H9 (cell line): ENCODE measurements around the gene S100A6. TPM values are rescaled to one million over a fixed set of nuclear protein-coding genes. Genes with fewer than 3 reads are reported as not detected.

ENCODE experiments used
- DNase-seq: peaks from one replicate; pipeline ENCODE4 v3.0.0-alpha.2; 2017
- H2AFZ ChIP-seq: one replicate; pipeline ENCODE4 v1.6.1; 2013; ENCODE audit warnings: mild to moderate bottlenecking, low read length, control low read depth, moderate library complexity
- H2AK5ac ChIP-seq: 2 replicates; pipeline ENCODE4 v1.6.1; 2013; ENCODE audit warnings: low read length, control low read depth, mixed read lengths; ENCODE audit not compliant: insufficient read length
- H2BK120ac ChIP-seq: one replicate; pipeline ENCODE4 v1.6.1; 2013; ENCODE audit warnings: low read depth, mild to moderate bottlenecking, low read length, control low read depth, inconsistent platforms; ENCODE audit not compliant: poor library complexity, severe bottlenecking
- H2BK12ac ChIP-seq: 2 replicates; pipeline ENCODE4 v1.6.1; 2013; ENCODE audit warnings: low read length, control low read depth, mixed read lengths, low read depth; ENCODE audit not compliant: insufficient read length
- H2BK15ac ChIP-seq: 2 replicates; pipeline ENCODE4 v1.6.1; 2013; ENCODE audit warnings: low read depth, low read length, control low read depth
- H2BK20ac ChIP-seq: one replicate; pipeline ENCODE4 v1.6.1; 2013; ENCODE audit warnings: low read depth, mild to moderate bottlenecking, low read length, control low read depth, inconsistent platforms; ENCODE audit not compliant: poor library complexity, severe bottlenecking
- H2BK5ac ChIP-seq: 2 replicates; pipeline ENCODE4 v1.6.1; 2013; ENCODE audit warnings: low read length, control low read depth, mixed read lengths; ENCODE audit not compliant: insufficient read length
- H3K14ac ChIP-seq: 2 replicates; pipeline ENCODE4 v1.6.1; 2013; ENCODE audit warnings: low read length, control low read depth; ENCODE audit not compliant: insufficient read depth
- H3K18ac ChIP-seq: 2 replicates; pipeline ENCODE4 v1.6.1; 2013; ENCODE audit warnings: low read depth, mild to moderate bottlenecking, mixed read lengths, low read length, control low read depth; ENCODE audit not compliant: insufficient read length
- H3K23ac ChIP-seq: 2 replicates; pipeline ENCODE4 v1.6.1; 2013; ENCODE audit warnings: low read length, control low read depth, mixed read lengths, low read depth; ENCODE audit not compliant: insufficient read length
- H3K23me2 ChIP-seq: 2 replicates; pipeline ENCODE4 v1.6.1; 2013; ENCODE audit warnings: low read depth, mild to moderate bottlenecking, mixed read lengths, low read length, control low read depth; ENCODE audit not compliant: insufficient read length, poor library complexity, severe bottlenecking
- H3K27ac ChIP-seq: 2 replicates; pipeline ENCODE4 v1.5.1; 2013; ENCODE audit warnings: low read length, control low read depth, mixed read lengths, low read depth; ENCODE audit not compliant: insufficient read length
- H3K27me3 ChIP-seq: 2 replicates; pipeline ENCODE4 v1.6.1; 2013; ENCODE audit warnings: low read length, control low read depth, inconsistent platforms; ENCODE audit not compliant: insufficient read depth
- H3K4ac ChIP-seq: 2 replicates; pipeline ENCODE4 v1.6.1; 2013; ENCODE audit warnings: low read depth, mild to moderate bottlenecking, control low read depth, inconsistent platforms, low read length, moderate library complexity
- H3K4me1 ChIP-seq: 2 replicates; pipeline ENCODE4 v1.6.1; 2013; ENCODE audit warnings: low read length, control low read depth, inconsistent platforms; ENCODE audit not compliant: insufficient read depth
- H3K4me2 ChIP-seq: 2 replicates; pipeline ENCODE4 v1.6.1; 2013; ENCODE audit warnings: low read length, control low read depth, mixed read lengths; ENCODE audit not compliant: insufficient read length, insufficient read depth
- H3K56ac ChIP-seq: 2 replicates; pipeline ENCODE4 v1.6.1; 2013; ENCODE audit warnings: low read depth, mild to moderate bottlenecking, mixed read lengths, low read length, control low read depth; ENCODE audit not compliant: insufficient read length
- H3K79me1 ChIP-seq: 2 replicates; pipeline ENCODE4 v1.6.1; 2013; ENCODE audit warnings: low read depth, mild to moderate bottlenecking, moderate library complexity, low read length, control low read depth, inconsistent platforms; ENCODE audit not compliant: insufficient read depth, poor library complexity, severe bottlenecking
- H3K79me2 ChIP-seq: 2 replicates; pipeline ENCODE4 v1.6.1; 2013; ENCODE audit warnings: low read length, control low read depth, inconsistent platforms; ENCODE audit not compliant: insufficient read depth
- H3K9ac ChIP-seq: 2 replicates; pipeline ENCODE4 v1.6.1; 2013; ENCODE audit warnings: low read length, control low read depth, mixed read lengths; ENCODE audit not compliant: insufficient read length; ENCODE audit errors: extremely low read depth
- H3K9me3 ChIP-seq: one replicate; pipeline ENCODE4 v1.6.1; 2013; ENCODE audit warnings: low read depth, low read length, inconsistent platforms; ENCODE audit not compliant: control insufficient read depth
- H3T11ph ChIP-seq: one replicate; pipeline ENCODE4 v1.6.1; 2013; ENCODE audit warnings: mild to moderate bottlenecking, low read length, control low read depth, inconsistent platforms
- H4K20me1 ChIP-seq: one replicate; pipeline ENCODE4 v1.6.1; 2013; ENCODE audit not compliant: control insufficient read depth, insufficient read length, insufficient read depth
- H4K5ac ChIP-seq: 2 replicates; pipeline ENCODE4 v1.6.1; 2013; ENCODE audit warnings: low read depth, mild to moderate bottlenecking, mixed read lengths, low read length, control low read depth; ENCODE audit not compliant: insufficient read length
- H4K8ac ChIP-seq: replicated peaks from 2 replicates; pipeline ENCODE4 v1.6.1; 2013; ENCODE audit warnings: low read length, control low read depth, mixed read lengths, low read depth; ENCODE audit not compliant: insufficient read length
- H4K91ac ChIP-seq: 2 replicates; pipeline ENCODE4 v1.6.1; 2013; ENCODE audit warnings: low read depth, mild to moderate bottlenecking, moderate library complexity, mixed read lengths, low read length, control low read depth; ENCODE audit not compliant: insufficient read length
- H3K27ac Mint-ChIP-seq, 3 experiments: 2 replicates in 2 of 3; 3 replicates in 1 of 3; pipeline ENCODE4 v1.8.0; 2020 to 2021; ENCODE audit warnings: mixed read lengths in 3 of 3, mild to moderate bottlenecking in 1 of 3, moderate library complexity in 1 of 3
- H3K27me3 Mint-ChIP-seq: 2 replicates; pipeline ENCODE4 v1.8.0; 2021; ENCODE audit warnings: low read depth, mild to moderate bottlenecking, moderate library complexity, mixed read lengths
- H3K36me3 Mint-ChIP-seq, 3 experiments: 2 replicates in 2 of 3; 3 replicates in 1 of 3; pipeline ENCODE4 v1.8.0; 2020 to 2021; ENCODE audit warnings: low read depth in 3 of 3, mixed read lengths in 3 of 3; ENCODE audit not compliant: insufficient read depth in 1 of 3
- H3K4me1 Mint-ChIP-seq, 2 experiments: 2 replicates each; pipeline ENCODE4 v1.8.0; 2020; ENCODE audit warnings: mixed read lengths in 2 of 2
- H3K4me3 Mint-ChIP-seq, 2 experiments: 2 replicates in 1 of 2; 3 replicates in 1 of 2; pipeline ENCODE4 v1.8.0; 2020 to 2021; ENCODE audit warnings: mild to moderate bottlenecking in 2 of 2, mixed read lengths in 2 of 2, moderate library complexity in 1 of 2
- H3K9me3 Mint-ChIP-seq, 2 experiments: 2 replicates in 1 of 2; 3 replicates in 1 of 2; pipeline ENCODE4 v1.8.0; 2020; ENCODE audit warnings: mild to moderate bottlenecking in 2 of 2, mixed read lengths in 2 of 2, moderate library complexity in 1 of 2
- CTCF ChIP-seq: fragments of 200-600 bp; sonication (generic); conservative IDR thresholded peaks from 3 replicates; pipeline ENCODE4 v1.8.0; 2021; ENCODE audit warnings: antibody characterized with exemption, mild to moderate bottlenecking
- WGBS: extraction: QIAGEN DNeasy Blood & Tissue Kit; methylation state at CpG from one replicate; pipeline ENCODE4 v1.1.7; 2013; ENCODE audit warnings: missing lambda C conversion rate, low lambda C conversion rate, mixed read lengths; ENCODE audit not compliant: insufficient read length; ENCODE audit errors: extremely low coverage; 5-methylcytosine and 5-hydroxymethylcytosine counted together
- total RNA-seq: library from RNA; stranded (reverse); gene quantifications from 2 replicates; pipeline ENCODE4 v1.2.1, GENCODE V29; 2021

Gene S100A6
- total RNA-seq, 1 experiment from 2014 or later = not detected

GRCh38 chr1:153498746-153499145, 37.0 kb downstream of the S100A6 start:
- Histone ChIP-seq H2BK15ac (no peak overlapping the region), H2BK5ac (no peak overlapping the region), H3K56ac (no peak overlapping the region), H4K20me1 (no peaks in the 10 kb centered on the region), H3K27me3 (no peaks in the 10 kb centered on the region), H3K79me2 (no peaks in the 10 kb centered on the region), H3K4me1 (no peaks in the 10 kb centered on the region; the same call in 1 of the 2 replicates), H3K27ac (no peak overlapping the region), H3T11ph (no peak overlapping the region), H3K23ac (no peak overlapping the region), H3K23me2 (no peaks in the 10 kb centered on the region), H3K4ac (no peak overlapping the region), H3K9me3 (no peaks in the 10 kb centered on the region), H2AK5ac (no peak overlapping the region), H2BK120ac (no peak overlapping the region), H3K4me2 (no peak overlapping the region), H4K8ac (no peak overlapping the region), H3K9ac (no peak overlapping the region), H3K79me1 (no peaks in the 10 kb centered on the region), H3K18ac (no peak overlapping the region), H2BK20ac (no peak overlapping the region), H3K14ac (no peak overlapping the region), H4K5ac (no peak overlapping the region), H2BK12ac (no peak overlapping the region), H2AFZ (no peak overlapping the region), H4K91ac (no peak overlapping the region)
- no peak for DNase-seq
- H3K27me3 Mint-ChIP-seq = peaks cover 3% of the 10 kb centered on the region
- no peaks in the 10 kb centered on the region for H3K36me3 Mint-ChIP-seq
- H3K4me1 Mint-ChIP-seq = peaks cover 11 to 16% of the 10 kb centered on the region in 2 experiments
- H3K4me3 Mint-ChIP-seq = no peak overlapping the region; a peak in 1 of 5 replicates
- no peak overlapping the region for H3K27ac Mint-ChIP-seq
- no peak for TF ChIP-seq CTCF
- no peaks in the 10 kb centered on the region for H3K9me3 Mint-ChIP-seq
- no CpG with 5 or more reads among the region's 2 CpGs for WGBS
